Vagina (tissue), 2 donors: ENCODE measurements around the gene SCGN. TPM values are rescaled to one million over a fixed set of nuclear protein-coding genes. Genes with fewer than 3 reads are reported as not detected.

Experiments
- DNase-seq, 2 donors: peaks; one replicate each; pipeline ENCODE4 v3.0.0-alpha.2; 2017; ENCODE audit errors: extremely low spot score in 2 of 2
- H3K27ac ChIP-seq: fragments of 200-600 bp; sonication (generic); one replicate; pipeline ENCODE4 v1.5.1; 2019
- H3K27me3 ChIP-seq: fragments of 200-600 bp; sonication (generic); one replicate; pipeline ENCODE4 v1.5.1; 2019
- H3K36me3 ChIP-seq, 2 donors: fragments of 200-600 bp; sonication (generic); one replicate each; pipeline ENCODE4 v1.5.1; 2017 to 2019
- H3K4me1 ChIP-seq: fragments of 200-600 bp; sonication (generic); one replicate; pipeline ENCODE4 v1.5.1; 2019
- H3K4me3 ChIP-seq, 2 donors: fragments of 200-600 bp; sonication (generic); 1 replicate in 1 of 2; 2 replicates in 1 of 2; pipeline ENCODE4 v1.5.1; 2016 to 2019
- H3K9me3 ChIP-seq: fragments of 200-600 bp; sonication (generic); one replicate; pipeline ENCODE4 v1.5.1; 2019
- POLR2A ChIP-seq, 2 donors: fragments of 450-650 bp; IDR thresholded peaks; one replicate each; pipeline ENCODE4 v1.6.1; 2017; ENCODE audit warnings: antibody characterized with exemption in 2 of 2, mild to moderate bottlenecking in 2 of 2, moderate library complexity in 2 of 2
- POLR2AphosphoS5 ChIP-seq, 2 donors: sonication (generic); formaldehyde crosslinking; IDR thresholded peaks; one replicate each; pipeline ENCODE4 v1.9.0; 2017; ENCODE audit warnings: antibody characterized with exemption in 2 of 2, mild to moderate bottlenecking in 2 of 2, low read depth in 1 of 2; ENCODE audit not compliant: insufficient read depth in 1 of 2
- intact Hi-C: fragments of 100-400 bp; cut with DNase I; formaldehyde crosslinking; loops from one replicate; pipeline ENCODE4 v1.15.1; 2023
- total RNA-seq: library from RNA; depleted of rRNA; stranded (reverse); fragments of >200 nt; gene quantifications from one replicate; pipeline ENCODE4 v1.2.3, GENCODE V29; 2016
- TF ChIP-seq, protein P1 (sequence below), 3 experiments: fragments of 450-650 bp in 2 of 3; fragments of 200-600 bp in 1 of 3; sonication (generic) in 1 of 3; IDR thresholded peaks; one replicate each; pipeline ENCODE4 v1.5.1; 2017 to 2019; ENCODE audit warnings: antibody characterized with exemption in 3 of 3, mild to moderate bottlenecking in 2 of 3, moderate library complexity in 2 of 3

SCGN gene
- total RNA-seq, 1 donor from 2014 or later: not detected

DNA sequence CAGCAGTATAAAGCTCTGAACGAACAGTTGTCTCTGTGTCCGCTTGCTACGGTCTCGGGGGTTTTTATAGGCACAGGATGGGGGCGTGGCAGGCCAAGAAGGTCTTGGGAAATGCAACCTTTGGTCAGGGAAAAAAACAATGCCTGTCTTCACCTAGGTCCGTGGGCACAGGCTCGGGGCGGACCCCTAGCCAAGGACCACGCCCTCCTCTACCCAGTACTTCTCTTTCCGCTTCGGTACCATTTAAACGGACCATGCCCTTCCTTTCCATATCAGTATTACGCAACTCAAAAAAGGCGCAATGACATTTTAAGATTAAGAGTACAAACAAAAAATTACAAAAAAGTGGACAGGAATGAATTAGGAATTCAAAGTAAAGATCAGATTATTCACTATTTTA, 58.3 kb downstream of the SCGN start:
- H3K4me1 ChIP-seq: no peaks in the 10 kb centered on the region
- H3K27me3 ChIP-seq: no peaks in the 10 kb centered on the region
- H3K9me3 ChIP-seq: no peaks in the 10 kb centered on the region
- H3K4me3 ChIP-seq: no peak overlapping the region
- no peak overlapping the region for H3K27ac ChIP-seq
- intact Hi-C loops: no loop called here
- DNase-seq: no peak
- no peaks in the 10 kb centered on the region for H3K36me3 ChIP-seq
- TF ChIP-seq POLR2A (IDR thresholded peaks at IDR 0.05): no peak
- no peak for TF ChIP-seq POLR2AphosphoS5 (IDR thresholded peaks at IDR 0.05; ENCODE audit: insufficient read depth in 1 of 2, low read depth in 1 of 2)
- TF ChIP-seq, protein P1, sequence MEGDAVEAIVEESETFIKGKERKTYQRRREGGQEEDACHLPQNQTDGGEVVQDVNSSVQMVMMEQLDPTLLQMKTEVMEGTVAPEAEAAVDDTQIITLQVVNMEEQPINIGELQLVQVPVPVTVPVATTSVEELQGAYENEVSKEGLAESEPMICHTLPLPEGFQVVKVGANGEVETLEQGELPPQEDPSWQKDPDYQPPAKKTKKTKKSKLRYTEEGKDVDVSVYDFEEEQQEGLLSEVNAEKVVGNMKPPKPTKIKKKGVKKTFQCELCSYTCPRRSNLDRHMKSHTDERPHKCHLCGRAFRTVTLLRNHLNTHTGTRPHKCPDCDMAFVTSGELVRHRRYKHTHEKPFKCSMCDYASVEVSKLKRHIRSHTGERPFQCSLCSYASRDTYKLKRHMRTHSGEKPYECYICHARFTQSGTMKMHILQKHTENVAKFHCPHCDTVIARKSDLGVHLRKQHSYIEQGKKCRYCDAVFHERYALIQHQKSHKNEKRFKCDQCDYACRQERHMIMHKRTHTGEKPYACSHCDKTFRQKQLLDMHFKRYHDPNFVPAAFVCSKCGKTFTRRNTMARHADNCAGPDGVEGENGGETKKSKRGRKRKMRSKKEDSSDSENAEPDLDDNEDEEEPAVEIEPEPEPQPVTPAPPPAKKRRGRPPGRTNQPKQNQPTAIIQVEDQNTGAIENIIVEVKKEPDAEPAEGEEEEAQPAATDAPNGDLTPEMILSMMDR (IDR thresholded peaks at IDR 0.05): no peak

DNA sequence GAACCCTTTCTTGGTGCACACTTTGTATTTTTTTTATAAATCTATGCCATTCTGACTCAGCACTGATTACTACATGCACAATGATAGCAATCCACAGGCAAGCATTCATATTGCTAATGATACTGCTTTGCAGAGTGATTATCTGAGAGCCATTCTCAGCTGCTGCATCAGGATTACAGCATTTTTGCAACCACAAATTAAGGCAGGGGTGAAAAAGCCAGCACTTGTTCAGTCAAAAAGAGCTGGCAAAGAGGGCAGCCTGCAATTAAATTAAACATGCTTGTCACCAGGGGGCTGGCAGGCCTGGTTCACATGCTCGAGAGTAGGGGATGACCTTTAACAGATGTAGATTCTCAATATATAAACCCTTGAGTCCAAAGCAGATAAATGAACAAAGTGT, 61.8 kb downstream of the SCGN start:
- no peaks in the 10 kb centered on the region for H3K27me3 ChIP-seq
- no peaks in the 10 kb centered on the region for H3K9me3 ChIP-seq
- intact Hi-C loops: no loop called here
- H3K27ac ChIP-seq: no peak overlapping the region
- H3K4me3 ChIP-seq: no peak overlapping the region
- TF ChIP-seq, protein P1 (IDR thresholded peaks at IDR 0.05): no peak
- no peak for TF ChIP-seq POLR2A (IDR thresholded peaks at IDR 0.05)
- TF ChIP-seq POLR2AphosphoS5 (IDR thresholded peaks at IDR 0.05; ENCODE audit: insufficient read depth in 1 of 2, low read depth in 1 of 2): no peak
- H3K4me1 ChIP-seq: no peaks in the 10 kb centered on the region
- no peaks in the 10 kb centered on the region for H3K36me3 ChIP-seq
- DNase-seq: no peak

DNA sequence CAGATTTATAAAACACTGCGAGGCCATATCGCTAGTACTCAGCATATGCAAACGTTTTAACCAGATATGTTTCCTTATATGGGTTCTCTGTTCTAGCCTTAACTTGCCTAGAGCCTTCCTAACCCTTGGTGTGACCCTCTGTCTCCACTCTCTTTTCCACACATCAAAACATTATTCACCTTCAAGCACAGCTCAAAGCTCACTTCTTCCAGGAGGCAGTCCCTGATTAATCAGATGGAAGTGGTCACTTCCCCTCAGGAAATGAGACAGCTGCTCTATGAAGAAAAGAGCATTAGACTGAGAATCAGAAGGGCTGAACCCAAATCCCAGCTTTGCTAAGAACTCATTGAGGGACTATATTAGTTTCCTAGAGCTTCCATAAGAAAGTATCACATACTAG, 62.8 kb downstream of the SCGN start:
- H3K9me3 ChIP-seq: no peaks in the 10 kb centered on the region
- H3K4me3 ChIP-seq: no peak overlapping the region
- no peaks in the 10 kb centered on the region for H3K27me3 ChIP-seq
- TF ChIP-seq, protein P1 (IDR thresholded peaks at IDR 0.05): no peak
- TF ChIP-seq POLR2A (IDR thresholded peaks at IDR 0.05): no peak
- no peak for TF ChIP-seq POLR2AphosphoS5 (IDR thresholded peaks at IDR 0.05; ENCODE audit: insufficient read depth in 1 of 2, low read depth in 1 of 2)
- H3K36me3 ChIP-seq: no peaks in the 10 kb centered on the region
- no peaks in the 10 kb centered on the region for H3K4me1 ChIP-seq
- intact Hi-C loops: no loop called here
- H3K27ac ChIP-seq: no peak overlapping the region
- DNase-seq: no peak

DNA sequence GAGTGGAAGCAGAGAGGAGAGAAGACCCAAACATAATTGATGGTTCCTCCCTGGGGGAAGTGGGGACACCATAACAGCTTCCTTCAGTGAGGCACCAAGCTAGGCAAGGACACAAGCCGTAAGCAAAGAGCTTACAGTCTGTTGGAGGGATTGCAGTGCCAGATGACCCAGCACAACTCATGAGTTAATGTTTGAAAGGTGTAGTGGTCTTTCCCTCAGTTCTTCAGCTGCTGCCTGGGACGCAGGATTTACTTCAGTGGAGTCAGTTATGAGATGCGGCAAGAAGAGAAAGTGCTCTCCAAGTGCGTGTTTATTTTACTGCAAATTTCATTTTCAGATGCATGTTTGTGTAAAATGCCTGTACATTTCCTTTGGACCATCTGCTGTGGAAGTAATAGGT, 63.8 kb downstream of the SCGN start:
- H3K4me3 ChIP-seq: no peak overlapping the region
- no peaks in the 10 kb centered on the region for H3K9me3 ChIP-seq
- no peak overlapping the region for H3K27ac ChIP-seq
- no peak for DNase-seq
- TF ChIP-seq POLR2AphosphoS5 (IDR thresholded peaks at IDR 0.05; ENCODE audit: insufficient read depth in 1 of 2, low read depth in 1 of 2) (no peak), POLR2A (IDR thresholded peaks at IDR 0.05) (no peak)
- TF ChIP-seq, protein P1 (IDR thresholded peaks at IDR 0.05): no peak
- intact Hi-C loops: no loop called here
- H3K36me3 ChIP-seq: no peaks in the 10 kb centered on the region
- no peaks in the 10 kb centered on the region for H3K4me1 ChIP-seq
- H3K27me3 ChIP-seq: no peaks in the 10 kb centered on the region

DNA sequence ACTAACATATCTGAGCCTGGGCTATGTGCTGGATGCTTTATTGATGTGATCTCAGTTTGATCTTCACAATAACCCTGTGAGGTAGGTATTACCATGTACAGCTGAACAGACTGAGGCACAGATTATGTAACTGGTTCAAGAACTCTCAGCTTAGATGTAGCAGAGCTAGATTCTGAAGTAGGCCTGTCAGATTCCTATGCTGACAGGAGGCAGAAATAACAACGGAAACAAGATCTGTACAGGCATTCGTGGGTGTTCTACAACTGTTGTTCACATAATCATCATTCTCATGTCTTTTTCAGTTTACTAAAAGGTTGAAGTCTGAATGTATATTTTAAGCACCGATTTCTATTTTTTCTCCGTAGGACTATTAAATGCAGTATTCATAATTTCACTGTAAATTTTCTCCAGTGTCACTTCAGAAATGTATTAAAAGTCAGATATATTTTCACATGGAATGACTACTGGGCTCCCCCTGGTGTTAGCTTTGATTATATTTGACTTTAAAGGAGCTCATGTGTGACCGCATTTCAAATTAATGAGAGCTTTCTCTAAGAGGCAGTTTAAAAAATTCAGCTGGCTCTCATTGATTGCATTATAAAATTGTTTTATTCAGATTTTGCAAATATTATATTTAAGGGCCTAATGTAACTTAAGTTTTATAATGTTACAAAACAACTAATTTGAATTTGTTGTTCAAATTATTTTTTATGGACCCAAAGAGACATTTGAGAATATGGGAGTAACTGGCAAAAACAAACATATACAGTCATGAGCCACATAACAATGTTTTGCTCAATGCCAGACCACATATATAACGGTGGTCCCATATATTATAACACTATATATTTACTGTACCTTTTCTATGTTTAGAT, 66.1 kb downstream of the SCGN start:
- Histone ChIP-seq H3K27ac (no peak overlapping the region), H3K36me3 (no peaks in the 10 kb centered on the region), H3K4me3 (no peak overlapping the region), H3K9me3 (no peaks in the 10 kb centered on the region), H3K27me3 (no peaks in the 10 kb centered on the region), H3K4me1 (no peaks in the 10 kb centered on the region)
- no peak for TF ChIP-seq POLR2A (IDR thresholded peaks at IDR 0.05)
- TF ChIP-seq, protein P1 (IDR thresholded peaks at IDR 0.05): peak; percentile 6 to 39 (median 26)
- intact Hi-C loops: no loop called here
- no peak for DNase-seq
